H1 (cell line): ENCODE results near the gene CASZ1. TPM values are rescaled to one million over a fixed set of nuclear protein-coding genes. Genes with fewer than 3 reads are reported as not detected.

Source experiments
- CTCF ChIA-PET: fragments of 300-600 bp; sonication (Branson Sonifier 250); formaldehyde crosslinking; loops from one replicate; lab custom pipeline; 2021; ENCODE audit not compliant: partially characterized antibody; lab: Charles Lee
- POLR2A ChIA-PET: fragments of 300-600 bp; sonication (Branson Sonifier 250); formaldehyde crosslinking; loops from one replicate; lab custom pipeline; 2021; ENCODE audit warnings: inconsistent platforms; ENCODE audit not compliant: partially characterized antibody; lab: Charles Lee
- DNase-seq, 2 experiments: peaks; one replicate each; pipeline versions ENCODE4 v3.0.0 to v3.0.0-alpha.2; 2010 to 2022; ENCODE audit warnings: low spot score in 2 of 2, low read depth in 1 of 2, mixed read lengths in 1 of 2
- FAIRE-seq: peaks from 2 replicates; lab custom pipeline; 2011; peaks lifted over from hg19 to GRCh38; lab: Jason Lieb, UNC
- H2AFZ ChIP-seq: 2 replicates; pipeline ENCODE4 v1.8.1; 2012; ENCODE audit warnings: low read length, inconsistent platforms
- H2AK5ac ChIP-seq: 2 replicates; pipeline ENCODE4 v1.6.1; 2013; ENCODE audit warnings: low read depth, low read length
- H2BK120ac ChIP-seq: replicated peaks from 2 replicates; pipeline ENCODE3; 2013; ENCODE audit warnings: low read depth, low read length, inconsistent platforms
- H2BK12ac ChIP-seq: 2 replicates; pipeline ENCODE4 v1.6.1; 2013; ENCODE audit warnings: low read depth, low read length
- H2BK15ac ChIP-seq: 2 replicates; pipeline ENCODE4 v1.6.1; 2013; ENCODE audit warnings: low read length
- H2BK20ac ChIP-seq: 2 replicates; pipeline ENCODE4 v1.6.1; 2013; ENCODE audit warnings: low read length
- H2BK5ac ChIP-seq: 2 replicates; pipeline ENCODE4 v1.6.1; 2013; ENCODE audit warnings: low read depth, low read length
- H3K14ac ChIP-seq: 2 replicates; pipeline ENCODE4 v1.6.1; 2013; ENCODE audit warnings: inconsistent platforms; ENCODE audit not compliant: insufficient read length
- H3K18ac ChIP-seq: 2 replicates; pipeline ENCODE4 v1.6.1; 2013; ENCODE audit warnings: low read length; ENCODE audit errors: extremely low read depth
- H3K23ac ChIP-seq: 2 replicates; pipeline ENCODE4 v1.6.1; 2013; ENCODE audit warnings: inconsistent platforms; ENCODE audit not compliant: insufficient read length
- H3K23me2 ChIP-seq: 2 replicates; pipeline ENCODE4 v1.6.1; 2013; ENCODE audit warnings: low read depth, low read length
- H3K27ac ChIP-seq: 2 replicates; pipeline ENCODE4 v1.6.1; 2011; ENCODE audit warnings: low read depth, low read length, inconsistent platforms
- H3K27me3 ChIP-seq, 4 experiments: replicated peaks in 1 of 4; 1 replicate in 1 of 4; 2 replicates in 3 of 4; pipeline versions ENCODE4 v1.6.1 to v1.8.1; 2011 to 2013; ENCODE audit warnings: low read length in 3 of 4, mild to moderate bottlenecking in 3 of 4, inconsistent platforms in 2 of 4, mixed read lengths in 2 of 4, moderate library complexity in 1 of 4; ENCODE audit not compliant: control insufficient read depth in 3 of 4, insufficient read depth in 3 of 4; ENCODE audit errors: extremely low read depth in 1 of 4
- H3K36me3 ChIP-seq, 4 experiments: 2 replicates each; pipeline versions ENCODE4 v1.6.1 to v1.8.1; 2011 to 2013; ENCODE audit warnings: mild to moderate bottlenecking in 4 of 4, low read length in 3 of 4, moderate library complexity in 2 of 4, control low read depth in 1 of 4, inconsistent platforms in 1 of 4; ENCODE audit not compliant: insufficient read depth in 4 of 4, control insufficient read depth in 2 of 4
- H3K4ac ChIP-seq: replicated peaks from 2 replicates; pipeline ENCODE3; 2013; ENCODE audit warnings: low read length, low read depth, mixed read lengths, inconsistent platforms; ENCODE audit not compliant: insufficient read length
- H3K4me1 ChIP-seq, 4 experiments: replicated peaks in 1 of 4; 1 replicate in 1 of 4; 2 replicates in 3 of 4; pipeline versions ENCODE4 v1.6.1 to v1.8.1; 2011 to 2013; ENCODE audit warnings: low read length in 3 of 4, inconsistent platforms in 2 of 4, mixed read lengths in 1 of 4; ENCODE audit not compliant: insufficient read depth in 4 of 4, control insufficient read depth in 3 of 4
- H3K4me2 ChIP-seq, 2 experiments: 2 replicates each; pipeline versions ENCODE4 v1.6.1 to v1.8.1; 2011 to 2013; ENCODE audit warnings: low read depth in 2 of 2, low read length in 2 of 2, control low read depth in 1 of 2, inconsistent platforms in 1 of 2, mild to moderate bottlenecking in 1 of 2; ENCODE audit not compliant: insufficient read depth in 1 of 2
- H3K4me3 ChIP-seq, 4 experiments: fragments of 200-600, 300-600 bp in 1 of 4; sonication (generic), shearing (Covaris generic), sonication (Bioruptor Twin) in 1 of 4; 2 replicates each; pipeline versions ENCODE4 v1.5.1 to v1.8.1; 2011 to 2016; ENCODE audit warnings: low read length in 4 of 4, low read depth in 3 of 4, control low read depth in 2 of 4, inconsistent platforms in 2 of 4, mild to moderate bottlenecking in 2 of 4, mixed read lengths in 1 of 4, moderate library complexity in 1 of 4; ENCODE audit not compliant: insufficient read depth in 2 of 4; ENCODE audit errors: extremely low read depth in 1 of 4
- H3K56ac ChIP-seq: replicated peaks from 2 replicates; pipeline ENCODE3; 2013; ENCODE audit warnings: low read depth, mild to moderate bottlenecking, mixed read lengths, low read length, inconsistent platforms; ENCODE audit not compliant: insufficient read length
- H3K79me1 ChIP-seq: 2 replicates; pipeline ENCODE4 v1.6.1; 2013; ENCODE audit warnings: low read depth, low read length, control low read depth
- H3K79me2 ChIP-seq, 2 experiments: 2 replicates each; pipeline versions ENCODE4 v1.6.1 to v1.8.1; 2012 to 2013; ENCODE audit warnings: low read length in 2 of 2, mild to moderate bottlenecking in 2 of 2, inconsistent platforms in 1 of 2; ENCODE audit not compliant: insufficient read depth in 2 of 2, control insufficient read depth in 1 of 2
- H3K9ac ChIP-seq, 4 experiments: replicated peaks in 1 of 4; 1 replicate in 1 of 4; 2 replicates in 3 of 4; pipeline versions ENCODE4 v1.6.1 to v1.8.1; 2011 to 2013; ENCODE audit warnings: low read depth in 3 of 4, low read length in 3 of 4, control low read depth in 2 of 4, mild to moderate bottlenecking in 2 of 4, moderate library complexity in 2 of 4, inconsistent platforms in 1 of 4; ENCODE audit errors: extremely low read depth in 1 of 4
- H3K9me3 ChIP-seq, 2 experiments: 2 replicates each; pipeline versions ENCODE4 v1.6.1 to v1.8.1; 2012 to 2013; ENCODE audit warnings: mild to moderate bottlenecking in 2 of 2, moderate library complexity in 2 of 2, control low read depth in 1 of 2, inconsistent platforms in 1 of 2, low read depth in 1 of 2, low read length in 1 of 2, mixed read lengths in 1 of 2; ENCODE audit not compliant: insufficient read depth in 2 of 2
- H4K20me1 ChIP-seq, 2 experiments: replicated peaks in 1 of 2; 2 replicates each; pipeline versions ENCODE3 to v1.8.1; 2011 to 2013; ENCODE audit warnings: inconsistent platforms in 2 of 2, low read length in 2 of 2, mild to moderate bottlenecking in 1 of 2; ENCODE audit not compliant: insufficient read depth in 2 of 2, control insufficient read depth in 1 of 2
- H4K5ac ChIP-seq: 2 replicates; pipeline ENCODE4 v1.6.1; 2013; ENCODE audit warnings: low read length, low read depth, mixed read lengths, inconsistent platforms; ENCODE audit not compliant: insufficient read length
- H4K8ac ChIP-seq: 2 replicates; pipeline ENCODE4 v1.8.0; 2013; ENCODE audit warnings: mild to moderate bottlenecking, moderate library complexity, low read length, inconsistent platforms; ENCODE audit not compliant: insufficient read depth; ENCODE audit errors: extremely low read depth
- H4K91ac ChIP-seq: replicated peaks from 2 replicates; pipeline ENCODE3; 2013; ENCODE audit warnings: low read length, mixed read lengths, inconsistent platforms; ENCODE audit not compliant: insufficient read length
- FOSL1 ChIP-seq: IDR thresholded peaks from 2 replicates; pipeline ENCODE4 v1.6.1; 2011; ENCODE audit warnings: mild to moderate bottlenecking, low read depth, low read length, moderate library complexity; ENCODE audit not compliant: insufficient read depth
- JUN ChIP-seq: IDR thresholded peaks from 2 replicates; pipeline ENCODE4 v1.6.1; 2011; ENCODE audit warnings: low read depth, mild to moderate bottlenecking, improper control_type of control experiment, low read length
- MAFK ChIP-seq: IDR thresholded peaks from 2 replicates; pipeline ENCODE4 v1.6.1; 2012; ENCODE audit warnings: low read depth, mild to moderate bottlenecking, improper control_type of control experiment, low read length
- POLR2AphosphoS5 ChIP-seq: IDR thresholded peaks from 2 replicates; pipeline ENCODE4 v1.6.1; 2011; ENCODE audit warnings: low read depth, low read length
- RBBP5 ChIP-seq: IDR thresholded peaks from 2 replicates; pipeline ENCODE4 v1.7.1; 2012; ENCODE audit warnings: low read depth, mild to moderate bottlenecking, inconsistent platforms, low read length, moderate library complexity, borderline replicate concordance
- SIN3A ChIP-seq, 2 experiments: IDR thresholded peaks in 1 of 2; conservative IDR thresholded peaks in 1 of 2; 2 replicates each; pipeline ENCODE4 v1.6.1; 2011 to 2012; ENCODE audit warnings: low read length in 2 of 2, improper control_type of control experiment in 1 of 2, low read depth in 1 of 2, mild to moderate bottlenecking in 1 of 2
- SP2 ChIP-seq: IDR thresholded peaks from 2 replicates; pipeline ENCODE4 v1.6.1; 2012; ENCODE audit warnings: mild to moderate bottlenecking, low read length, inconsistent platforms
- SP4 ChIP-seq: IDR thresholded peaks from 2 replicates; pipeline ENCODE4 v1.6.1; 2012; ENCODE audit warnings: low read length, inconsistent platforms
- SRF ChIP-seq: IDR thresholded peaks from 2 replicates; pipeline ENCODE4 v1.6.1; 2011; ENCODE audit warnings: mild to moderate bottlenecking, low read depth, low read length, moderate library complexity
- WGBS, 2 experiments: shearing (Covaris generic) in 1 of 2; methylation state at CpG; one replicate each; pipeline versions ENCODE4 v1.1.6 to v1.1.7; 2013 to 2015; ENCODE audit warnings: low lambda C conversion rate in 2 of 2, mixed read lengths in 2 of 2, inconsistent platforms in 1 of 2, low coverage in 1 of 2, missing lambda C conversion rate in 1 of 2; ENCODE audit not compliant: insufficient replicate concordance in 2 of 2, insufficient coverage in 1 of 2, insufficient read length in 1 of 2; ENCODE audit errors: extremely low coverage in 1 of 2, missing lambda C conversion rate in 1 of 2; 5-methylcytosine and 5-hydroxymethylcytosine counted together
- polyA plus RNA-seq, 7 experiments: library from polyadenylated mRNA; depleted of rRNA in 3 of 7; stranded (reverse) in 5 of 7; unstranded in 2 of 7; fragments of >200 nt in 5 of 7; fragments of 200-250 nt in 2 of 7; gene quantifications; 1 replicate in 5 of 7; 2 replicates in 1 of 7; 4 replicates in 1 of 7; pipeline versions ENCODE4 v1.2.1 to v1.2.3, GENCODE V29; 2011 to 2013; ENCODE audit warnings: missing spikeins in 2 of 7, mixed read lengths in 2 of 7
- total RNA-seq: library from RNA; stranded (reverse); fragmentation: NEBNext Ultra II Directional; extraction: Animal tissue kit (Norgen Biotek cat#: 25700); gene quantifications from 2 replicates; pipeline ENCODE4 v1.2.1, GENCODE V29; 2021

Gene CASZ1
- total and polyA plus RNA-seq, 2 of the 8 experiments (the other 6 are each of a cell fraction or from before 2014, with no cell fraction given): 4.4 to 7.7 TPM

DNA sequence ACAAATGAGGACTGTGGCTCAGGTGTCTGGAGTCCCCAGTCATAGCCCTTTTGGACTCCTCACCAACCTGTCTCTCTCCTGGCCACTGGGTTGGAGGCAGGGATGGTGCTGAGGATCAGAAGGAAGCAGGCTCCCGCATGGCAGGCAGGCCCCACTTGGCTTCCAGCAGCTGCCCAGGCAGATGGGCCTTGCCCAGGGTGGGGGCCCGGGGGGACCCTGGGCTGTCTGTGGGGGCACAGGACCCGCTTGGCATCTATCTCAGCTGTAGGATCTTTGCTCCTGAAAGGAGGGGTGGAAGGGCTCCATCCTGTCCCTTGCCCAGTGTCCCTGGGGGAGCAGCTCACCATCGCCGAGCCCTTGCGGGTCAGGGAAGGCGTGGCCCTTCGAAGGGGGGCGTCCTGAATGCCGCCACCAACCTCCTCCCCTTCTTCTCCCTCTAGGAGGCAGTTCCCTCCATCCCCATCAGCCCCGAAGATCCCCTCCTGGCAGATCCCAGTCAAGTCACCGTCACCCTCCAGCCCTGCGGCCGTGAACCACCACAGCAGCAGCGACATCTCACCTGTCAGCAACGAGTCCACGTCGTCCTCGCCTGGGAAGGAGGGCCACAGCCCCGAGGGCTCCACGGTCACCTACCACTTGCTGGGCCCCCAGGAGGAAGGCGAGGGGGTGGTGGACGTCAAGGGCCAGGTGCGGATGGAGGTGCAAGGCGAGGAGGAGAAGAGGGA is 167.2 kb downstream of the CASZ1 start:
- no peak overlapping the region for H2AFZ ChIP-seq
- ChIA-PET POLR2A (interaction anchor here (0.6 kb wide), 1 partner anchor 8 kb away, joined by 3 read pairs; no protein-coding TSS in a partner anchor), CTCF (interaction anchor here (0.5 to 2.8 kb wide), 17 partner anchors 10 to 1645 kb away, joined by 3 to 10 read pairs (median 4); no protein-coding TSS in a partner anchor)
- H2AK5ac ChIP-seq: no peak overlapping the region
- no peaks in the 10 kb centered on the region for H3K9me3 ChIP-seq
- peaks cover 4 to 25% (median 17%) of the 10 kb centered on the region in 4 experiments for H3K4me1 ChIP-seq
- H3K14ac ChIP-seq: no peak overlapping the region
- H3K36me3 ChIP-seq: no peaks in the 10 kb centered on the region; a peak in 2 of 8 replicates
- no peaks in the 10 kb centered on the region for H3K79me2 ChIP-seq
- H2BK120ac ChIP-seq: no peak overlapping the region
- no peaks in the 10 kb centered on the region; the same call in 1 of the 2 replicates for H3K23me2 ChIP-seq
- no peak overlapping the region for H3K23ac ChIP-seq
- H3K4me3 ChIP-seq: no peak overlapping the region
- no peaks in the 10 kb centered on the region for H4K20me1 ChIP-seq
- 80% methylated on average over 8 of the region's 25 CpGs; no CpG with 5 or more reads in 1 of the 2 experiments for WGBS, 2 experiments
- 0 out of 2 replicates have a peak overlapping the region, but pooled peaks have one; percentile 55 for H2BK12ac ChIP-seq
- no peak overlapping the region for H2BK15ac ChIP-seq
- no peak overlapping the region for H3K56ac ChIP-seq
- H2BK20ac ChIP-seq: no peak overlapping the region
- no peak for FAIRE-seq
- no peak overlapping the region; the same call in 1 of the 2 replicates for H2BK5ac ChIP-seq
- no peak overlapping the region for H4K5ac ChIP-seq
- no peak overlapping the region for H3K9ac ChIP-seq
- no peak overlapping the region for H4K8ac ChIP-seq
- no peak for DNase-seq
- H4K91ac ChIP-seq: no peak overlapping the region
- no peaks in the 10 kb centered on the region for H3K27me3 ChIP-seq
- no peak overlapping the region for H3K4me2 ChIP-seq
- no peak overlapping the region for H3K27ac ChIP-seq
- no peak for TF ChIP-seq SP2
- TF ChIP-seq FOSL1: no peak
- no peak for TF ChIP-seq RBBP5
- TF ChIP-seq POLR2AphosphoS5: no peak
- no peak for TF ChIP-seq SIN3A (conservative IDR thresholded peaks at IDR 0.05 in 1 of 2, IDR thresholded peaks at IDR 0.05 in 1 of 2; ENCODE audit: low read depth in 1 of 2, low read length in 2 of 2)
- TF ChIP-seq SRF: no peak
- no peak for TF ChIP-seq MAFK
- no peak for TF ChIP-seq SP4
- no peak for TF ChIP-seq JUN
- no peak overlapping the region for H3K18ac ChIP-seq
- no peaks in the 10 kb centered on the region for H3K79me1 ChIP-seq
- H3K4ac ChIP-seq: no peak overlapping the region
